Activated effector memory CD4-positive, alpha-beta T cell treated with anti-CD3 and anti-CD28 coated beads, Interleukin-2, amount 50 U/mL, for 16 hours (primary cell): ENCODE measurements around the gene EIF4EBP2.

Experiments used
- DNase-seq: peaks from one replicate; pipeline ENCODE4 v3.0.0-alpha.2; 2020

Gene EIF4EBP2

DNA sequence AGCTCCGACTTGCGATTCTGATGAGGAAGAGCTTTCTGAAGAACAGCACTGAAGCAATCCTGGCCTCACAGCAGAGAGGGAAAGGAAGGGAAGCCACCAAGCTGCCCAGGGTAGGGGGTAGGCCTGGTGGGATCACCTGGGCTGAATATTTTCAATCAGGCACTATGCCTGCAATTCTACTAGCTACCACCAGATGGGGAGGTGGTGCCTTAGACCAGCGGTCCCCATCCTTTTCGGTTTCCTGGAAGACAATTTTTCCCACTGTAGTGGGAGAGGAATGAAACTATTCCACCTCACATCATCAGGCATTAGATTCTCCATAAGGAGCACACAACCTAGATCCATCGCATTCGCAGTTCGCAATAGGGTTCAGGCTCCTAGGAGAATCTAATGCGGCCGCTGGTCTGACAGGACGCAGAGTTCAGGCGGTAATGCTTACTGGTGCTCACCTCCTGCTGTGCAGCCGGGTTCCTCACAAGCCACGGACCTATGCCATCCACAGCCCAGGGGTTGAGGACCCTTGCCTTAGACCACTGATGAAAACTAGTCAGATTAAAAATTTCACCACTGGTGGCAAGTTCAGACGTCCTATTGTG is 24.3 kb upstream of the EIF4EBP2 start:
- DNase-seq: no peak

DNA sequence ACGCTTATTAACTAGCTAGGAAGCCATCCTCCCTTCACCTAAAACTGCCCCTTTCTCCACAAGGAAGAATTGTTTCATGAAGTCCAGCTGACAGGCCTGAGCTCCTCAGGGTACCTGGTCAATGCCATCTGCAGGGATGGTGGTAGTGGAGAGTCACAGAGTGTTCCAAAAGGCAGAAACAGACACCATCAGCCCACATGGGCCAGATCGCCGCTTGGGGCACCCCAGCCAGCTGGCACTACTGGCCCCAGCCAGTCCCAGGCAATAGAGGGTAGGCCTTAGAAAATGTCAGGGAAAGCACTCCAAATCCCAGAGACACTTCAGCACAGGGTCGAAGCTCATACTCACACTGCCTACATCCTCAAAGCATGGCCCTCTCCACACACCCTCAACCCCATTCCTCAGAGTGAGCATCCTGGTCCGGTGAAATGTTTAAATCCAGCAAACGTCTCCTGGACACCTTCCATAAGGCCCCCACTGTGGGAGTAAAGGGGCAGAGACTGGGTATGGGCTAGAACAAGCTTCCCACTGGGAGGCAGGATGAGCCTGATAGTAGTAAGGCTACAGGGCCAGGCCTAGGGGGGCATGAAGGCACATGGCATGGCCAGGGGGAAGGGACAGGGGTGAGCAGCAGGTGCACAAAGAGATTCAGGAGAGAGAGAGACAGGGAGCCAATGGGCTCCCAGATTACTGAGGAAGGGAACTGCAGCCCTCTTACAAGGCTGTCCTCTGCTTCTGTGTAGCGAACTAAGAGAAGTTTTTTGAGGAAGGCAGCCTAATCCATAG is 23.4 kb upstream of the EIF4EBP2 start:
- DNase-seq: no peak

DNA sequence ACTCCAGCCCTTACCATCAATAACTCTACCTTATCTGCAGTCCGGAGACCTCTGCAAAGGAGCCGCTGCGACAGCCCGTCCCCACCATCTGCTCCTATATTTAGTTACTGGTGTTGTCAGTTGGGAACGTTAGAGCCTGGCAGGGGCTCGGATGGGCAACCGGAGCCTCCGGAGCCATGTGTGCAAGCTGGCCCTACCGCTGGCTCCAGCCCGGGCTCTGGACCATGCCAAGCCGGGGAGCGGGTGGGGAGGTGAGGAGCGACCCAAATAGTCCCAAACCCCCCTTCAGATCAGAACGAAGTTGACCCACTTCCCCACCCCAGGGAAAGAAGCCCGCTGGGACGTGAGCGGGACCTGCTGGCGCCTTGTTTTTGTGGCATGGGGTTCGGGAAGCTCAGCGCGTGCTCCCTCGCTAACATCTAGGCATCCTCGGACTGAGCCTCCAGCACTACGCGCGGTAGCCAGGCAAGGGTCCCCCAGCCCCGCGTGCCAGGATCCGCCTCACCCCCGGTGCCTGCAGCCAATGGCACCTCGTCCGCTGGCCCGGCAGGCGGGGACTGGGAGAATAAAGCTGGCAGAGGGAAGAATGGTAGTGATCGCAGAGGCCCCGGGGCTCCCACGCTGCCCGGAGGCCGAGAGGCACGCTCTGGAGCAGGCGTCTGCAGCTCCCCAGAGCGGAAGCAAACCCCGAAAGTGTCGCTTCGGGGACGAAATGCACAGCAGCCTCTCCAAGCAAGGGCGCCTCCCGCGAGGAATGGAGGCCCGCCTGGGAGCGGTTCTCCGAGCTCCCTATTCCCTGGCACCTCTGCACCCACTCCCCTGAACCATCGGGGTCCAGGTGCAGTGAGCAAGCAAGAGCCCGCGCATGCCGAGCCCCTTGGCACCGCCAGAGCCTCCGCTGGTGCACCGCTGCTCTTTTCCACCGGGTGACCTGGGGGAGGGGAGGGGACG is 22.2 kb upstream of the EIF4EBP2 start:
- DNase-seq: peak; percentile 72

DNA sequence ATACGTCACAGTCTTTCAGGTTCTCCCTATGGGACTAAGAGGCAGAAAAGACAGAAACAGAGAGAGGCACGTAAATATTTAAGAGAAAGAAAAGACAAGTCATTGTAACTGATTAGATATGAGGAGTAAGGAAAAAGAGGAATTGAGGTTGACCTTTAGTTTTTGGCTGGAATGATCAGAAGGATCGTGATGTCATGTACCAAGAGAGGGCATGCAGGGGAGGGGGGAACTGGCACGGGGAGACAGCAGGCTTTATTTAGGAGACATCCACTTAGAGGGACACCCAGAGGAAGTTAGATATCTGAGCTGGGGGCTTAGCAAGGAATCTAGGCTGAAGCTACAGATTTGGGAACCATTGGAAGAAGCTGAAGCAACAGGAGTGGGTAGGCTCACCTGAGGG is 12.3 kb upstream of the EIF4EBP2 start:
- peak; percentile 14 for DNase-seq

DNA sequence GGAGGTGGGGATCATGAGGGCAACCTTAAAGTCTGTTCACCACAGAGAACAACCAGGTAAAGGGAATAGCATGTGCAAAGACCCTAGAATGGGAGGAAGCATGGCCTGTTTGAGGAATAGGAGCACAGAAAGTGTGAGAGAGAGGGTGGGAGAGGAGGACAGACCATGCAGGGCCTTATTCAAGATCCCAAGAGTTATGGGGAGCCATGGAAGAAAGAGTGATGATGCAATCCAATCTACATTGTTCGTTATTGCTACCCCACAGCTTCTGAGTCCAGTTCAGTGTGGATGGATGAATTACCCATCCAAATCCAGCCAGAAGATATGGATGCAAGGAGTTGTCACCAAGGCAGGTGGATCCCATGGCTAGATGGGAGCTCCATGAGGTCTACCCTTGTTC is 7.8 kb upstream of the EIF4EBP2 start:
- DNase-seq: peak; percentile 27

DNA sequence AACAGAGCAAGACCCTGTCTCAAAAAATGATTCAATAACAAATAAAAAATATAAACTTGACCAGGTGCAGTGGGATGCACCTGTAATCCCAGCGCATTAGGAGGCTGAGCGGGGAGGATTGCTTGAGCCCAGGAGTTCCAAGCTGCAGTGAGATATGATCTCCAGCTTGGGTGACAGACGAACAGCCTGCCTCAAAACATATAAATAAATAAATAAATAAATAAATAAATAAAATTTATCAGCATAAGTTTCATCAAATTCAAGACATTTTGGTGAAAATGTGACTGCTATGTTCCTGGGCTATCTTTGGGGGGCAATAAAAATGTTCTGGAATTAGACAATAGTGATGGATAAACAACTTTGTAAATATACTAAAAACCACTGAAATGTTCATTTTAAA is 4.8 kb upstream of the EIF4EBP2 start:
- no peak for DNase-seq

DNA sequence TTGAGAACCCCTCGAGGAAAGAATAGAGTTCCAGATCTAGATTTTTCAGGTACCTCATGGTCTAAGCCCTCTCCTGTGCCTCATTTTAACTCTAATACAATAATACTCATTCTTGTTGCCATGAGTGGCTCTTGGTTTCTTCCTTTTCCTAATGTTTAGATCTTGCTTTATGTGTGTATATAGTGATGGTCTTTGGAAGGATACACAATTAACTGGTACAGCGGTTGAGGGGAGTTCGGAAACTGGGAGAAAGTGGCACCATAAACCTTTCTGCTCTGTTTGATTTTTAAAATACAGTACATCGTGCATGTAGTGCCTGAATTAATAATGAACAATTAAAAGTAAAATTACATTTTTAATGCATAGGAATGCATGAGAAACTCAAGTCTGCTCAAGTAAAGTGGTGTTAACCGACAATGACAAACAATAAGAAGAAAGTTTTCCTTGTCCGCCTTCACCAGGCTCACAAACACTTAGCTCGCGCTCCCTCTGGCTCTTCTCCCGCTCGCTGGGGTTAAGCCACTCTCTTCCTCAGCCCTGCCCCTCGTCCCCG is 386 bp upstream of the EIF4EBP2 start:
- DNase-seq: no peak

DNA sequence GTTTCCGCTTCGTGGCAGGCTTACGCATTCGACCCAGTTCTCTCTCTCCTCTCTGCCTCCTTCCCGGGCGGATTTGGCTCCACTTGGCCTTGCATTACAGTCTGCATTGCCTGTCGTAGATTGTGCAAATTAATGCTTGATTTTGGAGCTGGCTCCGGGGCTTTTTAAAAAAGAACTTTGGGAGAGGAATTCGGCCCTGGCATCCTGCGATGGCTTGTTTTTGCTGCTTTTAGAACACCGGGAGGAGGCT is 767 bp downstream of the EIF4EBP2 start:
- no peak for DNase-seq

DNA sequence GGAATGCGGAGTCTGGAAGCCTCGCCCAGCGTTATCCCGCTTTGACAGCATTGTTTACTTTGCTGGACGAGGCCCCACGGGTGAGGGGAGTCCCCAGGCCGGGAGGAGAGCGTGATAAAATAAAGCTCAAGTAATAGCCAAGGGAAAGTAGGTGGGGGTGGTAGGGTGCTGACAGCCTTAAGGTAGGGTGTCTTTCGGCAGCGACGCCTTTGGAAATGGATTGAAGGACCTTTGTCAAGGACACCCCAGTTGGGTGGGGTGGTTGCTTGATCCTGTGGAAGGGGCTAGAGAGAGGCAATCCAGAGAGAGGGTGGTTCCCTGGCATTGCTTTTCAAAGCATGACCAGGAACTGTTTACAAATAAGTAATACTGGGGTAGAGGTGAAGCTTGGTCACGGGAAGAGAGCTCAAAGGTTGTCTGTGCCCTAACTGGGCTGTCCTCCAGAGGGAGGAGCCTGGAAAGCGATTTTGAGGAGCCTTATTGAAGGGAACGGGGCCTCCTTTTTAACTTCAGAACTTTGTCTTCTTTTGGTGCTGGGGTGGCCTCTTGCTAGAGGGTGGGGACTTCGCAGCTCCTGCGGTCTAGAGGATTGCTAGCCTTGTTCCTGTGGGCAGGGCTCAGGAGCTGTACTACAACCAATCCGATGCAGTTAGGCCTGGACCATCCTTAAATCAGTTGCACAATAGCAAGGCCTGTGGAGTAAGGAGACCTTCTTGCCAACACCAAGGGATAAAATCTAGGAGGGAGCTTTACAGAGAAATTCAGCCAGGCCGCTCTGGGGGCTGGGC is 1.3 kb downstream of the EIF4EBP2 start:
- peak; percentile 68 for DNase-seq

DNA sequence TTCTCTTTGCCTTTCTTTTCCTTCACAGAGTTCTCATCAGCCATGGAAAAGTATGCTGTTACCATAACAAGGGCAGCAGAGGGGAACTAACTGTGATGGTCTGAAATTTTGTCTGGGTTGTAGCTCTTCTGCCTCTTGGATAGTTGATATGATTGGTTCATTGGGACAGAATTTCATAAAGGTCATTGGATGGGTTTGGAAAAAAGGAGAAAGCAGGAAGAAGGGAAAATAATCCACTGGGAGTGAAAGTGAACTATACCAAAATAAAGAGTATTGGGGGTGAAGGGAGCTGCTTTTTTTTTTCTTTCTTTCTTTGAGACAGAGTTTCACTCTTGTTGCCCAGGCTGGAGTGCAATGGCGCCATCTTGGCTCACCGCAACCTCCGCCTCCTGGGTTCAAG is 5.8 kb downstream of the EIF4EBP2 start:
- no peak for DNase-seq

DNA sequence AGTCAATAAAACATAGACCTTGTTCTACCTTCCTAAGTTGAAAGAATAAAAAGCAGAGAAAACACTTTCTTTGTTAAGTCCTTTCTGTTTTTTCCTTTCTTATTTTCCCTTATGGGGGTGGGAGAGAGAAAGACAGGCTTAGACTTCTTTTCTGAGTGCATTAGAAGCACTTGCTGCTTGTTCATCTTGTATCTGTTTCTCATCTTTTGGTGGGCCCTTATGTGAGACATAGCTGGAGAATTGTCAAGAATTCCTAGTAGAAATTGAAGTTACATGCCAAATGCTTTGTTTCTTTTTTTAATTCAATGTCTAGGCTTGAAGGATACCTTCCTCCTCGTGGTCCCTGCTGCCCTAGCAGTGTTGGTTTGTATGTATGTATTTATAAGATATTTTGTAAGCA is 6.7 kb downstream of the EIF4EBP2 start:
- no peak for DNase-seq

DNA sequence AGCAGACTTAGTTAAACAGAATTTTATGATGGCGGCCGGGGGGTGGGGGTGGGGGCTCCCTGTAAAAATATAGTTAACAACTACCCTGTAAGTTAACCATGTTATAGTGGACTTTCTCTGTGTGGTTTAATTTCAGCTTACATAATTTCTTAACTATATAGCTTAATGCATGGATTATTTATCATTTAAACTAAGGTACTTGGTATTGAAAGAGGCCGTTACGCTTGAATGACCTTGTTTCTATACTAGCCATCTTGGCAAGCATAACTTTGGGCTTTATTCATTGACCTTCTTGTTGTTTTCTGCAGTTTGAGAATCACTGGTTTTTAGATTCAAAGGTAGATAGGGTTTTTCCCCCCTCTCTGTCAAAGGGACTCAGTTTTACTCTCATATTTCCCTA is 8.4 kb downstream of the EIF4EBP2 start:
- DNase-seq: no peak

DNA sequence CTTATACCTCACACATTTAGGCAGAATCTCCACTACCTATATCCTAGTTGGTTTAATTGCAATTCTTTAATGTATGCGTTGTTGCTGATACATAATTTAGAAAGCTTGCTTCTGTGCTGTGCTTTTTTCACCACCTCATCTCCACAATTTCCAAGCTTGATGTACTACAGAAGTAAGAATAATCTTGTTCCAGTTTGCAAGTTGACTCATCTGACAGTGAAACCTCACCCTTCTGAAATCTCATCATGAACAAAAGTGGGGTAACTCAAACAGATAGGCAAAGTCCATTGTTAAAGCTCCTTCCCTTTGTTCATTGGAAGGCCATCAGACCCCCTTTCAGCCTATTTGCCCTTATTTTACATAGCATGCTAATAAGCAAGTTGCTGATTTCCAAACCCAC is 13.6 kb downstream of the EIF4EBP2 start:
- no peak for DNase-seq

DNA sequence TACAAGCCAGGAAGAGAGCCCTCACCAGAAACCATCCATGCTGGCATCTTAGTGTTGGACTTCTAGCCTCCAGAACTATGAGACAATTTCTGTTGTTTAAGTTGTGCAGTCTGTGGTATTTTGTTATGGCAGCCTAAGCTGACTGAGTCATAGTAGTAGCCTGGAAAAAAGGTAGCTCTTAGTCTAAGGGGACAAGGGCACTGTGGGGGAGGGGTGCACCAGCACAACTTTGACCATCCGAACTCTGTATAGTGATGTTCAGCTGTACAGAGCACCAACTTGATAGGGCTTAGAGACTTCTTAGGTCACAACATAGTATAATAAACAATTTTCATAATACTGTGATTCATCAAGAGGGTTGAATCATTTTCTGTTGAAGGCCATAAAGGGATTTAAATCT is 14.3 kb downstream of the EIF4EBP2 start:
- DNase-seq: no peak

DNA sequence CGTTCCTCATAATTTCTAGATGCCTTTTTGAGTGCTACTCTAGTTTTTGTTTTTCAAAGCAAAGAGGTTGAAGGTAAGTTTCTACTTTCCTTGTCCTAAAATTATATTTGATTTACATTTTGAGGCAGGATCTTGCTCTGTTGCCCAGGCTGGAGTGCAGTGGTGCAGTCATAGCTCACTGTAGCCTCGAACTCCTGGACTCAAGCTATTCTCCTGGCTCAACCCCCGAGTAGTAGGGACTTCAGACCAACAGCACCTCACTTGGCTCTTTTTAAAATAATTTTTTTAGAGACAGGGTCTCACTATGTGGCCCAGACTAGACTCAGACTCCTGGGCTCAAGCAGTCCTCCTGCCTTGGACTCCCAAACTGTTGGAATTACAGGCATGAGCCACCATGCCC is 14.8 kb downstream of the EIF4EBP2 start:
- DNase-seq: no peak

DNA sequence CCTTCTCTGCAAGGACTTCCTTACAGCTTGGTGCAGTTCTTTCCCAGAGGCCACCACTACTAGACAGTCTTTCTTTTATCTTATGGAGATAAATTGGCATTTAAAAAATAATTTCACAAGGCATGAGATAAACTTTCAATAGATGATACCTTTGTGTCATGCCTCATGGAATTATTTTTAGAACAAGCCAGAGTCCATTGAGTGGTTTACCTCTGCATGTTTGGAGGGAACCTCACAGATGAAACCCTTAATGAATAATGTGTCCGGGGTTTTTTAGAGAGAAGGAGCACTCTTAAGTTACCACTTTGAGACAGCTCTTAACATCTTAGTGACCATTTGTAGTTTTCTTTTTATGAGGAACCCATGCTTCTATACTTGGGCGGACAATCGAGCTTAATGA is 20.4 kb downstream of the EIF4EBP2 start:
- no peak for DNase-seq

DNA sequence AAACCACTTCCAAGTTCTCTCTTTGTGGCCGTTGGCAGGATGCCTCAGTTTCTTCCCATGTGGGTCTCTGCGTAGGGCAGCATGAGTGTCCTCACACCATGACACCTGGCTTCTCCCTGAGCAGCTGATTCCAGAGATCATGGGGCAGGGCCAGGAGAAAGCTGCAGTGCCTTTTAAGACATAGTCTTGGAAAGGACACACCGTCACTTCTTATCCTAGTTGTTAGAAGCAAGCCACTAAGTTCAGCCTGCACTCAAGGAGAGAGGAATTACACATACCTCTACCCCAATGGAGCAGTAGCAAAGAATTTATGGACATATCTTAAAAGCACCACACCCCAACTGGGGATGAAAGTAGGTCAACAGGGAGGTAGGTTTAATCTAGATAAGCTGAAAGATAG is 21.2 kb downstream of the EIF4EBP2 start:
- DNase-seq: peak; percentile 13

DNA sequence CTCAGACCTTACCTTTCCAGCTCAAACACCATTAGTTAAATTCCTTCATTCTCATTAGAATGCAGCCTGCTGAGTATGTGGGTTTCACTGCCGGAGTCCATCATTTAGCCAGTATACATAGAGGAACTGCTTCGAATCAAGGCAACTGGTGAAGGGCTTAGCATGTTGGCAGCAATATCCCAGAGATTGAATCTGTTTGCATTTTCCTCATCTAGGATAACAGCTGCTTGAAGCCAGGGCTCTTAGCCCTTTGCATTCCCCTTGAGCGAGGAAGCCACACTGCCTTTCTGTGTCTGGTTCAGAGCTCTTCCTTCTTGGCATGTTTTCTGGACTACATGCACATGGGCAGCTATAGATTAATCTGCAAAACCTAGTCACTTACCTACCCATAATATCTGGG is 22.9 kb downstream of the EIF4EBP2 start:
- peak; percentile 10 for DNase-seq

DNA sequence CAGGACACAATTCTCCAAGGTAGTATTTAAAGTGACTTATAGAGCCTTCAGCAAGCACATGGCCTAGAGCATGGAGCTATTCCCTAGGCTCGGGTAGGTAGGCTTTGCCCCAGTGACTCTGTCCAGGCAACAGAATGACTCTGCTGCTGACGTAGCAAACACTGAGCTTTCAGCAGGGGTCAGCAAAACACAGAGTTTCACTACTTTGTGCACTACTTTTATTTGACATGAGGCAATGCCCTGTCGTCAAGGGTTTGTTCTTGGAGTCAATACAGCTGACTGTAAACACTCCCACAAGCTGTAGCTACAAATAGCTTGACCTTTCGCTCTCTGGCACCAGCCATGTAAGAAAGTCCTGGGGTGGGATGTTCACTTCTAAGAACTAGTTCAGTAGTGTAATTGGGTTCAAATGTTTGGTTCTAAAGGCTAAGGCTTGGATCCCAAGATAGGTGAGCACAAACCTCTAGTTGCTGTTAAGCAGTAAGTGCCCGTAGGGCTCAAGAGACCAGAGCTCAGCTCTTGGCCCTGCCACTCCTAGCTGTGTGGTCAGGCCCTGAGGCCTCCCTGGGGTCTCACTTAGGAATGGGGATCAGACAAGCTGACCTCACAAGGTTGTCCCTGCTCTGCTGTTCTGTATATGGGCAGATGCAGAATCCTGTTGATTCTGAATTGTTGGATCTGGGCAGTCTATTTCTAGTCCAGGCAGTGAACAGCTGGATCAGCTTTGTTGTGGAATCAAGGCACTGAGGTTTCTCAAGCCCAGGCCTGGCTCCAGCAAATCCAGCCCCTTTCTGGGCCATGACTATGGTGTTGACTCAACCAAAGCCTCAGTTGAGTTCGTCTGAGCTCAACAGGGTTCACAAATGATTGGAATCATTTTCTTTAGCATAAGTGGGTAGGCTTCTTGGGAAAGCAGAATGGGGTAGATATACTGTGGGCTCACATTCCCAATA is 26.8 kb downstream of the EIF4EBP2 start:
- peak; percentile 45 for DNase-seq

DNA sequence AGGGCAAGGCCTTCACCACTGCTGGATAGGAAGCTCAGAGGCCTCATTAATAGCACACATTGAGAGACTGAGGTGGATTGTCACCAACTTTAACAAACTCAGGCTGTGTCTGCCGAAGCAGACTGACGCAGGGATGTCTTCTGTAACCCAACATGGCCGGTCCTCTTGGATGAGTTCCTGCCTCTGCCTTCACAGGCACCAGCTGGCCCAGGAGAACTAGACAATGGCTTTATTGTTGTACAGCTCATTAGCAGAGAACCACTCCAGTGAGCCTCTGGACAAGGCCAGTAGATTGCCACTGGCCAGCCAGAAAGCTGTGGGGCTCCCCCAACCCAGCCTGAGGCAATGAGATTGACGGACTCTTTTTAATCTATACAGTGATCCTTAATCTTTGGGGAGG is 28.2 kb downstream of the EIF4EBP2 start:
- DNase-seq: peak; percentile 53

DNA sequence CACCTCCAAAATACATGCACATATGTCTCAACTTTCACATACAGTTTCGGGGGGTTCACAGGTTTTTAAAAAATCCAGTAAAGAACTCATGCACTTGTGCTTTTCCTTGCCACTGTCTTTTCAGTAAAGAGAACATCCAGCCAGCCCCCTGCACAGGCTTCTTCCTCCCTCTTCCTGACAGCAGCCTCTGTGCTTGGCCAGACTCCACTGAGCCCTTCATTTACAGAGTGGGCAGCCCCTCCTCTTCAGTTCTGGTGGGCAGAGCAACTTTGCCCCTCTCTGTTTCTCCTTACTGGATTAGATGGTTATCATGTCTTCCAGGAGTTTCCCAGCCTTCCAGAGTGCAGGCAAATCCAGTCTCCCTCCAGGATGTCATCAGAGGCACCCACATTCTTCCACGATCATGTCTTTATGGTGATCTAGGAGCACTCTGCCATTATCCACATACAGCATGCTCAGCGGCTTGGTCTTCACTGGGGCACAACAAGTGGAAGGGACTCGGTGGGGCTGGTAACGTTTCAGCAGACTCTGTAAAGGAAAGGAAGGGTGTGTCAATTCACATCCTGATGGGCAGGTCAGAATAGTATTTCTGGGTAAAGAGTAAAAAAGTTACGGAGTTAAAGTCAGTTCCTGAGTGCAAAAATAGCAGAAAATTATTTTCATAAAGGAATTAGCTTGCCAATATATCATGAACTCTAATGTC is 28.8 kb downstream of the EIF4EBP2 start:
- peak; percentile 51 for DNase-seq
